ENCODE measurements around the gene MTFR1L.

The MTFR1L gene

GRCh38 chr1:25864434-25864833, 44.7 kb downstream of the MTFR1L start:
- DNase-seq, result no peak

- DNase-seq, result no peak
Observed at GRCh38 chr1:25866288-25866687, 46.5 kb downstream of the MTFR1L start.

- no peak for DNase-seq
Observed at GRCh38 chr1:25867210-25867991, 47.6 kb downstream of the MTFR1L start.

- no peak for DNase-seq
Observed at GRCh38 chr1:25869909-25870606, 50.3 kb downstream of the MTFR1L start.

GRCh38 chr1:25870614-25871013, 50.9 kb downstream of the MTFR1L start:
- DNase-seq, result no peak

GRCh38 chr1:25871086-25871703, 51.4 kb downstream of the MTFR1L start:
- no peak for DNase-seq

GRCh38 chr1:25871704-25872494, 52.1 kb downstream of the MTFR1L start:
- no peak for DNase-seq

- DNase-seq, result no peak
Observed at GRCh38 chr1:25872713-25873112, 53.0 kb downstream of the MTFR1L start.

- no peak for DNase-seq
Observed at GRCh38 chr1:25873120-25873519, 53.4 kb downstream of the MTFR1L start.

GRCh38 chr1:25874209-25874608, 54.5 kb downstream of the MTFR1L start:
- DNase-seq, result no peak

- no peak for DNase-seq
Observed at GRCh38 chr1:25874635-25875153, 54.9 kb downstream of the MTFR1L start.

GRCh38 chr1:25875154-25875855, 55.6 kb downstream of the MTFR1L start, which contains the start of gene PAQR7:
Gene PAQR7 (minus strand): TSS chr1:25875708. CDS start chr1:25863839, 11,869 bp downstream.
- DNase-seq, result peak; percentile 69

GRCh38 chr1:25875856-25876692, 56.3 kb downstream of the MTFR1L start:
- no peak for DNase-seq

GRCh38 chr1:25876693-25877077, 56.9 kb downstream of the MTFR1L start:
- DNase-seq, result no peak

- DNase-seq, result no peak
Observed at GRCh38 chr1:25877155-25877554, 57.4 kb downstream of the MTFR1L start.

GRCh38 chr1:25878690-25879089, 58.9 kb downstream of the MTFR1L start:
- no peak for DNase-seq

- no peak for DNase-seq
Observed at GRCh38 chr1:25879675-25880074, 59.9 kb downstream of the MTFR1L start.

- no peak for DNase-seq
Observed at GRCh38 chr1:25880518-25880917, 60.8 kb downstream of the MTFR1L start.

- DNase-seq, result no peak
Observed at GRCh38 chr1:25881266-25881665, 61.5 kb downstream of the MTFR1L start.

All from T1000 (cell line).